ENCODE data around the gene CTSZ. TPM values are rescaled to one million over a fixed set of nuclear protein-coding genes. Genes with fewer than 3 reads are reported as not detected.

CTSZ gene
- total RNA-seq, 1 donor from 2014 or later = 17.2 TPM

DNA sequence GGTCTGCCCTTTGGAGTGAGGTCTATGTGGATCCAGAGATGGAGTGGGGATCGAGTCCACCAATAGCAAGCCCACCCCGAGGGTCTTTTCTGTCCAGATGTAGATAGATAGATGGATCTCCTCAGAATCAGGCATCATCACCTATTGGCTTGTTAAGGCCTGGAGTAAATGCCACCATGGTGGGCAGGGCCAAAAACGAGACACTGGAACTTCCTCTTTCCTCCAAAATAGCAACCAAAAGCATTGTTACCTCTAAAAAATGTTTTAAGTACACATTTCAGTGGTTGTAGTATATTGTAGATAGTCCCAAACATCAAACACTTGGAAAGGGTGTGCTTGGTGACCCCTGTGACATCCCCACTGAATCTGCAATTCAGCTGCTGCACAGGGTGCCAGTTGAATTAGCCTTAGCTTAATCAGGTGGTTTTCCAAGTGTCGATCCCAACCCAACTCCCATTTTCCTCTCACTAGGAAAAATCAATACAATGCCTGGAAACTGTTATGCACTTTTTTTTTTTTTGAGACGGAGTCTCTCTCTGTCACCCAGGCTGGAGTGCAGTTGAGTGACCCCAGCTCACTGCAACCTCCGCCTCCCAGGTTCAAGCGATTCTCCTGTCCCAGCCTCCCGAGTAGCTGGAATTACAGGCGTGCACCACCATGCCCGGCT lies 61.0 kb downstream of the CTSZ start:
- TF ChIP-seq, protein P1, sequence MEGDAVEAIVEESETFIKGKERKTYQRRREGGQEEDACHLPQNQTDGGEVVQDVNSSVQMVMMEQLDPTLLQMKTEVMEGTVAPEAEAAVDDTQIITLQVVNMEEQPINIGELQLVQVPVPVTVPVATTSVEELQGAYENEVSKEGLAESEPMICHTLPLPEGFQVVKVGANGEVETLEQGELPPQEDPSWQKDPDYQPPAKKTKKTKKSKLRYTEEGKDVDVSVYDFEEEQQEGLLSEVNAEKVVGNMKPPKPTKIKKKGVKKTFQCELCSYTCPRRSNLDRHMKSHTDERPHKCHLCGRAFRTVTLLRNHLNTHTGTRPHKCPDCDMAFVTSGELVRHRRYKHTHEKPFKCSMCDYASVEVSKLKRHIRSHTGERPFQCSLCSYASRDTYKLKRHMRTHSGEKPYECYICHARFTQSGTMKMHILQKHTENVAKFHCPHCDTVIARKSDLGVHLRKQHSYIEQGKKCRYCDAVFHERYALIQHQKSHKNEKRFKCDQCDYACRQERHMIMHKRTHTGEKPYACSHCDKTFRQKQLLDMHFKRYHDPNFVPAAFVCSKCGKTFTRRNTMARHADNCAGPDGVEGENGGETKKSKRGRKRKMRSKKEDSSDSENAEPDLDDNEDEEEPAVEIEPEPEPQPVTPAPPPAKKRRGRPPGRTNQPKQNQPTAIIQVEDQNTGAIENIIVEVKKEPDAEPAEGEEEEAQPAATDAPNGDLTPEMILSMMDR (IDR thresholded peaks at IDR 0.05) = no peak
- no peaks in the 10 kb centered on the region for H3K9me3 Mint-ChIP-seq (ENCODE audit: unreplicated experiment)
- no peaks in the 10 kb centered on the region for H3K4me1 Mint-ChIP-seq (ENCODE audit: unreplicated experiment)
- no peaks in the 10 kb centered on the region for H3K36me3 Mint-ChIP-seq (ENCODE audit: unreplicated experiment)
- no peak overlapping the region for H3K4me3 Mint-ChIP-seq (ENCODE audit: unreplicated experiment)
- no peak overlapping the region for H3K27ac Mint-ChIP-seq (ENCODE audit: unreplicated experiment)
- DNase-seq (ENCODE audit: extremely low spot score, unreplicated experiment) = no peak
- peaks cover 29% of the 10 kb centered on the region for H3K27me3 Mint-ChIP-seq (ENCODE audit: unreplicated experiment)

Other genes starting within 250 kb of the CTSZ start
- 1.5 and 2.0 TPM in 2 replicates for gene GNAS-AS1, start 156.4 kb downstream of the CTSZ start, total RNA-seq
- 1,150 and 1,173 TPM in 2 replicates for gene GNAS, start 154.5 kb downstream of the CTSZ start, total RNA-seq
- gene NELFCD, start 26.0 kb downstream of the CTSZ start, total RNA-seq = 60.9 and 64.5 TPM in 2 replicates
- not detected in 2 replicates for gene TUBB1, start 12.2 kb upstream of the CTSZ start, total RNA-seq
- 66.7 and 68.2 TPM in 2 replicates for gene ATP5F1E, start 25.1 kb upstream of the CTSZ start, total RNA-seq
- 38.8 and 45.1 TPM in 2 replicates for gene PRELID3B, start 35.5 kb upstream of the CTSZ start, total RNA-seq
- gene ZNF831, start 156.6 kb upstream of the CTSZ start, total RNA-seq = not detected in 2 replicates